SK-N-SH (cell line): Measurements from ENCODE around the gene FAM219A. TPM values are rescaled to one million over a fixed set of nuclear protein-coding genes. Genes with fewer than 3 reads are reported as not detected.

ENCODE experiments used
- CTCF ChIA-PET: fragments of 300-600, 350-600 bp; formaldehyde crosslinking; extraction: SDS; loops from one replicate; lab custom pipeline; 2021; lab: Yijun Ruan, JAX
- POLR2A ChIA-PET: fragments of 350-600 bp; sonication (Branson Sonifier 250); formaldehyde crosslinking; extraction: SDS; loops from one replicate; lab custom pipeline; 2020; ENCODE audit warnings: antibody characterized with exemption, inconsistent platforms; lab: Yijun Ruan, JAX
- DNase-seq: peaks from one replicate; pipeline ENCODE4 v3.0.0; 2012
- H2AFZ ChIP-seq: fragments of 200-600 bp; sonication (generic); 2 replicates; pipeline ENCODE4 v1.8.1; 2016; ENCODE audit warnings: antibody characterized with exemption, mild to moderate bottlenecking, low read depth
- H3F3A ChIP-seq: fragments of 200-600 bp; sonication (generic); replicated peaks from 2 replicates; pipeline ENCODE3; 2016; ENCODE audit warnings: antibody characterized with exemption, mild to moderate bottlenecking; ENCODE audit not compliant: insufficient read depth
- H3K27ac ChIP-seq, 2 experiments: fragments of 200-500 bp in 1 of 2; fragments of 200-600 bp in 1 of 2; sonication (Bioruptor generic) in 1 of 2; sonication (generic), shearing (Covaris generic) in 1 of 2; 2 replicates each; pipeline versions ENCODE4 v1.5.1 to v1.6.1; 2014 to 2016; ENCODE audit warnings: low read depth in 2 of 2, inconsistent platforms in 1 of 2, low read length in 1 of 2, mild to moderate bottlenecking in 1 of 2, mixed read lengths in 1 of 2
- H3K27me3 ChIP-seq: fragments of 200-600 bp; sonication (generic), shearing (Covaris generic); 2 replicates; pipeline ENCODE4 v1.6.1; 2016; ENCODE audit warnings: mixed run types; ENCODE audit not compliant: insufficient read depth
- H3K36me3 ChIP-seq, 2 experiments: fragments of 200-500 bp in 1 of 2; fragments of 200-600 bp in 1 of 2; sonication (Bioruptor generic) in 1 of 2; sonication (generic) in 1 of 2; replicated peaks in 1 of 2; 2 replicates each; pipeline versions ENCODE3 to v1.5.1; 2014 to 2016; ENCODE audit warnings: low read length in 1 of 2, mild to moderate bottlenecking in 1 of 2; ENCODE audit not compliant: insufficient read depth in 2 of 2, control insufficient read depth in 1 of 2
- H3K4me1 ChIP-seq, 2 experiments: fragments of 200-500 bp in 1 of 2; fragments of 200-600 bp in 1 of 2; sonication (Bioruptor generic) in 1 of 2; sonication (generic), shearing (Covaris generic) in 1 of 2; 2 replicates each; pipeline versions ENCODE4 v1.5.1 to v1.6.1; 2014 to 2016; ENCODE audit warnings: low read depth in 1 of 2, low read length in 1 of 2, mixed run types in 1 of 2; ENCODE audit not compliant: insufficient read depth in 2 of 2, control insufficient read depth in 1 of 2
- H3K4me2 ChIP-seq: fragments of 200-600 bp; sonication (generic), shearing (Covaris generic); 2 replicates; pipeline ENCODE4 v1.6.1; 2017; ENCODE audit warnings: mixed run types
- H3K4me3 ChIP-seq, 2 experiments: fragments of 200-500 bp in 1 of 2; fragments of 200-600 bp in 1 of 2; sonication (Bioruptor generic) in 1 of 2; sonication (generic), shearing (Covaris generic) in 1 of 2; 2 replicates each; pipeline versions ENCODE4 v1.5.1 to v1.8.1; 2014 to 2016; ENCODE audit warnings: low read depth in 2 of 2, inconsistent platforms in 1 of 2, low read length in 1 of 2, mild to moderate bottlenecking in 1 of 2, mixed read lengths in 1 of 2, moderate library complexity in 1 of 2
- H3K79me2 ChIP-seq: fragments of 200-600 bp; sonication (generic); 2 replicates; pipeline ENCODE4 v1.8.1; 2017; ENCODE audit warnings: mild to moderate bottlenecking; ENCODE audit not compliant: insufficient read depth
- H3K9ac ChIP-seq: fragments of 200-600 bp; sonication (generic); 2 replicates; pipeline ENCODE4 v1.6.1; 2017; ENCODE audit warnings: mixed run types
- H3K9me2 ChIP-seq: fragments of 200-600 bp; sonication (generic); 2 replicates; pipeline ENCODE4 v1.6.1; 2017; ENCODE audit warnings: mixed run types
- H3K9me3 ChIP-seq: fragments of 200-600 bp; sonication (generic); 2 replicates; pipeline ENCODE4 v1.6.1; 2017; ENCODE audit warnings: mixed run types, mild to moderate bottlenecking, moderate library complexity
- H4K20me1 ChIP-seq: fragments of 200-600 bp; sonication (generic); 2 replicates; pipeline ENCODE4 v1.6.1; 2017; ENCODE audit warnings: mild to moderate bottlenecking, mixed run types; ENCODE audit not compliant: insufficient read depth
- CTCF ChIP-seq: fragments of 200-600 bp; sonication (generic); IDR thresholded peaks from 2 replicates; pipeline ENCODE4 v1.6.1; 2017; ENCODE audit warnings: antibody characterized with exemption, mild to moderate bottlenecking, moderate library complexity
- EZH2phosphoT487 ChIP-seq: fragments of 200-600 bp; sonication (generic); IDR thresholded peaks from 2 replicates; pipeline ENCODE4 v1.6.1; 2017; ENCODE audit warnings: low read depth, mixed run types, mild to moderate bottlenecking, antibody characterized with exemption, moderate library complexity, borderline replicate concordance
- FOXJ3 ChIP-seq: sonication (generic); formaldehyde crosslinking; IDR thresholded peaks from 2 replicates; pipeline ENCODE4 v1.5.1; 2020; ENCODE audit warnings: mild to moderate bottlenecking, missing genetic modification reagents
- FOXM1 ChIP-seq: IDR thresholded peaks from 2 replicates; pipeline ENCODE4 v1.4.0; 2012; ENCODE audit warnings: low read depth, mild to moderate bottlenecking
- GATA2 ChIP-seq: sonication (generic); formaldehyde crosslinking; IDR thresholded peaks from 2 replicates; pipeline ENCODE4 v1.5.0; 2020; ENCODE audit warnings: mild to moderate bottlenecking, missing genetic modification reagents
- JUND ChIP-seq: IDR thresholded peaks from 2 replicates; pipeline ENCODE4 v1.4.0; 2012
- MAX ChIP-seq: IDR thresholded peaks from 2 replicates; pipeline ENCODE4 v1.4.0; 2012; ENCODE audit warnings: low read depth
- MXI1 ChIP-seq: IDR thresholded peaks from 2 replicates; pipeline ENCODE4 v1.6.1; 2012; ENCODE audit warnings: mild to moderate bottlenecking, low read depth, low read length, improper control_type of control experiment
- NFIC ChIP-seq: IDR thresholded peaks from 2 replicates; pipeline ENCODE4 v1.4.0; 2012; ENCODE audit warnings: borderline replicate concordance
- PBX3 ChIP-seq: IDR thresholded peaks from 2 replicates; pipeline ENCODE4; 2012
- RAD21 ChIP-seq: IDR thresholded peaks from 2 replicates; pipeline ENCODE4 v1.6.1; 2012; ENCODE audit warnings: mild to moderate bottlenecking, low read length
- RCOR1 ChIP-seq: fragments of 150-350 bp; IDR thresholded peaks from 2 replicates; pipeline ENCODE4 v1.6.1; 2017; ENCODE audit warnings: antibody characterized with exemption, low read length
- RFX5 ChIP-seq: IDR thresholded peaks from 2 replicates; pipeline ENCODE4 v1.6.1; 2012; ENCODE audit warnings: mild to moderate bottlenecking, improper control_type of control experiment, low read length
- RXRA ChIP-seq: IDR thresholded peaks from 2 replicates; pipeline ENCODE4 v1.4.0; 2012; ENCODE audit warnings: low read depth, mild to moderate bottlenecking, borderline replicate concordance
- SIN3A ChIP-seq: IDR thresholded peaks from 2 replicates; pipeline ENCODE4 v1.6.1; 2012; ENCODE audit warnings: low read depth, mild to moderate bottlenecking, low read length, moderate library complexity, borderline replicate concordance
- TCF12 ChIP-seq: IDR thresholded peaks from 2 replicates; pipeline ENCODE4 v1.4.0; 2012
- YY1 ChIP-seq: IDR thresholded peaks from 2 replicates; pipeline ENCODE4 v1.4.0; 2012; ENCODE audit warnings: low read depth, mild to moderate bottlenecking
- WGBS: methylation state at CpG from one replicate; pipeline ENCODE4 v1.1.6; 2017; ENCODE audit warnings: low lambda C conversion rate; 5-methylcytosine and 5-hydroxymethylcytosine counted together
- polyA plus RNA-seq, 3 experiments: library from polyadenylated mRNA; depleted of rRNA; stranded (reverse); fragments of >200 nt; gene quantifications; 2 replicates each; pipeline ENCODE4 v1.2.3, GENCODE V29; 2012
- TF ChIP-seq, protein P1 (sequence below): fragments of 150-350 bp; IDR thresholded peaks from 2 replicates; pipeline ENCODE4 v1.6.1; 2016; ENCODE audit warnings: mild to moderate bottlenecking, low read depth, low read length

Gene FAM219A
- polyA plus RNA-seq, 1 of the 3 experiments (the other 2 are of a cell fraction) = 15.7 TPM

GRCh38 chr9:34376596-34377403 is 81.6 kb downstream of the FAM219A start, which contains the start of gene MYORG (continued):
- TF ChIP-seq, protein P1, sequence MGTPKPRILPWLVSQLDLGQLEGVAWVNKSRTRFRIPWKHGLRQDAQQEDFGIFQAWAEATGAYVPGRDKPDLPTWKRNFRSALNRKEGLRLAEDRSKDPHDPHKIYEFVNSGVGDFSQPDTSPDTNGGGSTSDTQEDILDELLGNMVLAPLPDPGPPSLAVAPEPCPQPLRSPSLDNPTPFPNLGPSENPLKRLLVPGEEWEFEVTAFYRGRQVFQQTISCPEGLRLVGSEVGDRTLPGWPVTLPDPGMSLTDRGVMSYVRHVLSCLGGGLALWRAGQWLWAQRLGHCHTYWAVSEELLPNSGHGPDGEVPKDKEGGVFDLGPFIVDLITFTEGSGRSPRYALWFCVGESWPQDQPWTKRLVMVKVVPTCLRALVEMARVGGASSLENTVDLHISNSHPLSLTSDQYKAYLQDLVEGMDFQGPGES = no peak
- TF ChIP-seq YY1 = no peak
- no peak for TF ChIP-seq NFIC
- no peak for TF ChIP-seq FOXM1
- TF ChIP-seq RXRA = no peak
- no peak for TF ChIP-seq MXI1
- TF ChIP-seq PBX3 = 0 out of 2 replicates have a peak, but pooled peaks have one; percentile 4
- no peak for TF ChIP-seq EZH2phosphoT487
- no peak for TF ChIP-seq FOXJ3 (CRISPR knock-in tag)
- TF ChIP-seq RFX5 = no peak

GRCh38 chr9:34375901-34376595 is 82.3 kb downstream of the FAM219A start:
- Histone ChIP-seq H3K4me2 (peak overlapping the region; percentile 94), H3K9me2 (no peaks in the 10 kb centered on the region), H3K9me3 (no peaks in the 10 kb centered on the region), H3K4me1 (peaks cover 7 to 39% of the 10 kb centered on the region in 2 experiments; a peak in 3 of 4 replicates), H4K20me1 (no peaks in the 10 kb centered on the region), H3F3A (peaks cover 4% of the 10 kb centered on the region), H2AFZ (peak overlapping the region; percentile 89; the same call in 1 of the 2 replicates), H3K27me3 (no peaks in the 10 kb centered on the region), H3K9ac (peak overlapping the region; percentile 57), H3K36me3 (peaks cover 0 to 3% of the 10 kb centered on the region in 2 experiments), H3K79me2 (no peaks in the 10 kb centered on the region), H3K4me3 (peak overlapping the region; percentile 83 to 84), H3K27ac (peak overlapping the region in 1 of 2 experiments; percentile 76; a peak in 2 of 4 replicates)
- CTCF ChIA-PET = interaction anchor here (0.6 to 8.0 kb wide), 13 partner anchors 11 to 262 kb away, joined by 3 to 149 read pairs (median 4); partner anchors contain the start of gene SIGMAR1
- DNase-seq = peak; percentile 76
- TF ChIP-seq EZH2phosphoT487 = no peak
- no peak for TF ChIP-seq RFX5
- peak; percentile 40; the same call in 1 of the 2 replicates for TF ChIP-seq MAX
- no peak for TF ChIP-seq JUND
- peak; percentile 37 for TF ChIP-seq CTCF
- TF ChIP-seq RCOR1 = no peak
- no peak; the same call in 1 of the 2 replicates for TF ChIP-seq SIN3A
- TF ChIP-seq MXI1 = peak; percentile 72
- TF ChIP-seq TCF12 = no peak
- TF ChIP-seq GATA2 (CRISPR knock-in tag) = peak; percentile 72
- peak; percentile 37 for TF ChIP-seq RAD21
- POLR2A ChIA-PET = interaction anchor here (1.8 kb wide), 1 partner anchor 30 kb away, joined by 6 read pairs; no protein-coding TSS in a partner anchor
- WGBS = 11% methylated on average over 17 of the region's 22 CpGs
